GM19035 (cell line): ENCODE measurements around the gene HBG1.
A peak's percentile ranks its signal among the peaks of the same experiment; 100 is the strongest.

Experiments used
- ATAC-seq: cut with Tn5 transposase; IDR thresholded peaks from one replicate; pipeline ENCODE4 v1.9.1; 2021; ENCODE audit not compliant: unreplicated experiment

Gene HBG1

DNA sequence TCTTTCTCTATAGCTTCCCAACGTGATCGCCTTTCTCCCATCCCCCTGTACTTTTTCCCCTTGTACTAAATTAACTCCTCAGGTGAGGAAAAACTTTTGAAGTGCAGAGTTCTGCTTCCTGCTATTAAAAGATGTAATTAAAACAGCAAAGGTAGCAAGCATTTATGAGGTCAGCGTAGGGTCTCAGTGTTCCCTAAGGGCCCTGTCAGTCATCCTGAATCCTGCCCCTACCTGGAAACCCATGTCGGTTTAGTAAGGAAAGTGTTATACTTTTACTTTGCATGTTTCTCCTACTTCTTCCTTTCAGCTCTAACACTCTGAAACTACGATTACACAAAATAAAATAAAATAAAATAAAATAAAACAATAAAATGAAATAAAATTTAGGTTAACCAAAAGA is 21.5 kb downstream of the HBG1 start:
- ATAC-seq: no peak

DNA sequence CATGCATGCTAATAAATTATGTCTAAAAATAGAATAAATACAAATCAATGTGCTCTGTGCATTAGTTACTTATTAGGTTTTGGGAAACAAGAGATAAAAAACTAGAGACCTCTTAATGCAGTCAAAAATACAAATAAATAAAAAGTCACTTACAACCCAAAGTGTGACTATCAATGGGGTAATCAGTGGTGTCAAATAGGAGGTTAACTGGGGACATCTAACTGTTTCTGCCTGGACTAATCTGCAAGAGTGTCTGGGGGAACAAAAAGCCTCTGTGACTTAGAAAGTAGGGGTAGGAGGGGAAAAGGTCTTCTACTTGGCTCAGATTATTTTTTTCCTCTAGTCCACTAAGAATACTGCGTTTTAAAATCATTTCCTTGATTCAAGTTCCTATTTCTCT is 22.0 kb downstream of the HBG1 start:
- ATAC-seq: no peak

DNA sequence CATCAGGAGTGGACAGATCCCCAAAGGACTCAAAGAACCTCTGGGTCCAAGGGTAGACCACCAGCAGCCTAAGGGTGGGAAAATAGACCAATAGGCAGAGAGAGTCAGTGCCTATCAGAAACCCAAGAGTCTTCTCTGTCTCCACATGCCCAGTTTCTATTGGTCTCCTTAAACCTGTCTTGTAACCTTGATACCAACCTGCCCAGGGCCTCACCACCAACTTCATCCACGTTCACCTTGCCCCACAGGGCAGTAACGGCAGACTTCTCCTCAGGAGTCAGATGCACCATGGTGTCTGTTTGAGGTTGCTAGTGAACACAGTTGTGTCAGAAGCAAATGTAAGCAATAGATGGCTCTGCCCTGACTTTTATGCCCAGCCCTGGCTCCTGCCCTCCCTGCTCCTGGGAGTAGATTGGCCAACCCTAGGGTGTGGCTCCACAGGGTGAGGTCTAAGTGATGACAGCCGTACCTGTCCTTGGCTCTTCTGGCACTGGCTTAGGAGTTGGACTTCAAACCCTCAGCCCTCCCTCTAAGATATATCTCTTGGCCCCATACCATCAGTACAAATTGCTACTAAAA is 22.8 kb downstream of the HBG1 start, which contains the start of gene HBB:
Gene HBB, minus strand, starts transcription at position 340 of the 579 bp plus-strand sequence. Its CDS starts 50 bp downstream, at position 290.
- ATAC-seq: no peak

DNA sequence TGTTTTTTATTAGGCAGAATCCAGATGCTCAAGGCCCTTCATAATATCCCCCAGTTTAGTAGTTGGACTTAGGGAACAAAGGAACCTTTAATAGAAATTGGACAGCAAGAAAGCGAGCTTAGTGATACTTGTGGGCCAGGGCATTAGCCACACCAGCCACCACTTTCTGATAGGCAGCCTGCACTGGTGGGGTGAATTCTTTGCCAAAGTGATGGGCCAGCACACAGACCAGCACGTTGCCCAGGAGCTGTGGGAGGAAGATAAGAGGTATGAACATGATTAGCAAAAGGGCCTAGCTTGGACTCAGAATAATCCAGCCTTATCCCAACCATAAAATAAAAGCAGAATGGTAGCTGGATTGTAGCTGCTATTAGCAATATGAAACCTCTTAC is 24.2 kb downstream of the HBG1 start:
- no peak for ATAC-seq

DNA sequence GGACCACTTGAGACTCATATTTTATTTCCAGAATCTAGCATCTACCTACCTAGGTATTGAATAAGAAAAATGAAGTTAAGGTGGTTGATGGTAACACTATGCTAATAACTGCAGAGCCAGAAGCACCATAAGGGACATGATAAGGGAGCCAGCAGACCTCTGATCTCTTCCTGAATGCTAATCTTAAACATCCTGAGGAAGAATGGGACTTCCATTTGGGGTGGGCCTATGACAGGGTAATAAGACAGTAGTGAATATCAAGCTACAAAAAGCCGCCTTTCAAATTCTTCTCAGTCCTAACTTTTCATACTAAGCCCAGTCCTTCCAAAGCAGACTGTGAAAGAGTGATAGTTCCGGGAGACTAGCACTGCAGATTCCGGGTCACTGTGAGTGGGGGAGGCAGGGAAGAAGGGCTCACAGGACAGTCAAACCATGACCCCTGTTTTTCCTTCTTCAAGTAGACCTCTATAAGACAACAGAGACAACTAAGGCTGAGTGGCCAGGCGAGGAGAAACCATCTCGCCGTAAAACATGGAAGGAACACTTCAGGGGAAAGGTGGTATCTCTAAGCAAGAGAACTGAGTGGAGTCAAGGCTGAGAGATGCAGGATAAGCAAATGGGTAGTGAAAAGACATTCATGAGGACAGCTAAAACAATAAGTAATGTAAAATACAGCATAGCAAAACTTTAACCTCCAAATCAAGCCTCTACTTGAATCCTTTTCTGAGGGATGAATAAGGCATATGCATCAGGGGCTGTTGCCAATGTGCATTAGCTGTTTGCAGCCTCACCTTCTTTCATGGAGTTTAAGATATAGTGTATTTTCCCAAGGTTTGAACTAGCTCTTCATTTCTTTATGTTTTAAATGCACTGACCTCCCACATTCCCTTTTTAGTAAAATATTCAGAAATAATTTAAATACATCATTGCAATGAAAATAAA is 24.8 kb downstream of the HBG1 start:
- no peak for ATAC-seq

DNA sequence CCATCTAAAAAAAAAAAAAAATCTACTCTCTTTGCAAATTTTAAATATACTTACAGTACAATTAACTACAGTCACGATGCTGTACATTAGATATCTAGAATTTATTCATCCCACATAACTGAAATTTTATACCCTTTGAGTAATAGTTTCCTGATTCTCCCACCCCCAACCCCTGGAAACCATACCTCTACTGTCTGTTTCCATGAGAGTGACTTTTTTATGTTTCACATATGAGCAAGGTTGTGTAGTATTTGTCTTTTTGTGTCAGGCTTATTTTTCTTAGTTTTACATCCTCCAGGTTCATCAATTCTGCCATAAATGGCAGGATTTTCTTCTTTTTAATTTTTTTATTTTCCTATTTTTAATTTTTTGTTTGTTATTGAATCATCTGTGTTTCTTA is 26.0 kb downstream of the HBG1 start:
- no peak for ATAC-seq

DNA sequence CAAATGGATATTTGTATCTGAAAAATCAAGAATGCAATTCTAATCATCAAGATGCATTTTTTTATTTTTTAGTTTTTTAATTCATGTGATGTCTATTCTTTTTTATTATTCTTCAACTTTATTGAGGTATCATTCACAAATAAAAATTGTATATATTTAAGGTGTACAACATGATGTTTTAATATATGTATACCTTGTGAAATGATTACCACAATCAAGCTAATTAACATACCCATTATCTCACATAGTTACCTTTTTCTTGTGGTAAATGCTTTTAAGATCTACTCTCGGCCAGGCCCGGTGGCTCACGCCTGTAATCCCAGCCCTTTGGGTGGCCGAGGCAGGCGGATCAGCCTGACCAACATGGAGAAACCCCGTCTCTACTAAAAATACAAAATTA is 26.5 kb downstream of the HBG1 start:
- ATAC-seq: no peak

DNA sequence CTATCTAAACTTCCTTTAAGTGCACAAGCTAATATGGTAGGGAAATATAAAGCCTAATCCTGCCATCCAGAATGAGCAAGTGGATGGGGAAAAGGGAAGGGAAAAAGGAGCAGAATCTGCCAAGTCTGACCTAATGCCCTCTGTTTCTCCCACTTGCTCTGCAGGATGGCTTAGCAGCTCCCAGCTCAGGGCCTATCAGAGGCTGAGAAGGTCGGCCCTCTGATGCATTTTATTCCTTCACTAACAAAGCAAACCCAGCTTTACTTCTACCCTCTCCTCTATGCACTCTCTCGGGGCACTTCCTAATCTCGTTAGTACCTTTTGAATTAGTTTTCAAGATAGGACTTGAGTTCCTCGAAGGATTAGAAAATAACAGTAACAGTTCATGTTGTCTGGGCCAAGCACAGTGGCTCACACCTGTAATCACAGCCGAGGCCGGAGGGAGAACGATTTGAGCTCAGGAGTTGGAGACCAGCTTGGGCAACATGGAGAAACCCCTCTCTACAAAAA is 39.2 kb downstream of the HBG1 start:
- no peak for ATAC-seq

DNA sequence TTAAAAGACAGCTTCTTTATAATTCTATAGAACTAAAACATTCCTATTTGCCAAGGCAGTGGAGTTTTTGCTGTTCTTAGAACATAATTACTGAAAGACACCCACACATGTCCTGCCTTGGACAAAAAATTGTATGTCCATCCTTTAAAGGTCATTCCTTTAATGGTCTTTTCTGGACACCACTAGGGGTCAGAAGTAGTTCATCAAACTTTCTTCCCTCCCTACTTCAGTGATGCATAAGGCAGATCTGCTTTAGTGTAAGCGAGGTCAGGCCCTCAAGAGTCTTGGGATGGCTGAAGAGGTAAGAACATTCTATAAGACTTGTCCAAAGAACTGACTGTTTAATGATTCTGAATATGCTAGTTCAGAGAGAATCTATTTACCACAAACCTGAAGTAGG is 44.9 kb downstream of the HBG1 start:
- peak; percentile 74 for ATAC-seq

DNA sequence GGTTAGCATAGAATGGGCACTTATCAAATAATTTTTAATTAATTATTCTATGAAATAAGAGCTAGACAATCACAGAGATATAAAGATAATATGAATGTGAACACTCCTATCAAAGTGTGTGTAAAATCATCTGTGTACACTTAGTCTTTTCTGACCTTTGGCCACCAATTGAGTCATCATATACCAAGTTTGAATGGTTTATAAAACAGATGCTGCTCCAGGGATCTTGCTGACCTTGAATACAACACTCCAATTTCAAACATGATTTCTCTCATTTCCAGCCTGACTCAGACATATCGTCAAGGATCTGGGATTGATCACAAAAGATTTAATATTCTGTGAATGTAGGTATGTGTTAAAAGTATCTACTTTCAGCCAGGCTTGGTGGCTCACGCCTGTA is 46.3 kb downstream of the HBG1 start:
- ATAC-seq: no peak

DNA sequence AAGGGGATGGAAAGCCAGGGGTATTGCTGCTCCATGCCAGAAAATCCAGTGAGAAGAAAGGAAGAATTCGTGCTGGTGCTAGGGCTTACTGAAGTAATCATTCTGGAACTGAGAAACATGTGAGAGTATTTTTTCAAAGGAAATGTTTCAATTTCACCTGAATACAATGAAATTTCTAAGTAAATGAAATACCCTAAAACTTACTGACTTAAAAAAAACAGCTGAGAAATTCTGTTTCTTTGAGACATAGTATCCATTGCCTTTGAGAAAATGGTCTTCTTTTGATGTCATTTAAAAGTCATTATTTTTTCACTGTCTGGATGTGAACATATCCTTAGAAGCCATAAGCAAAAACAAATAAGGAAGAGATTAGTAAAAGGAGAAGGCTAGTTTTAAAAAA is 49.1 kb downstream of the HBG1 start, which contains the start of gene OR51V1:
Gene OR51V1, minus strand, starts transcription at position 101 of the 400 bp plus-strand sequence. Its CDS starts 0 bp downstream, at position 101.
- no peak for ATAC-seq

DNA sequence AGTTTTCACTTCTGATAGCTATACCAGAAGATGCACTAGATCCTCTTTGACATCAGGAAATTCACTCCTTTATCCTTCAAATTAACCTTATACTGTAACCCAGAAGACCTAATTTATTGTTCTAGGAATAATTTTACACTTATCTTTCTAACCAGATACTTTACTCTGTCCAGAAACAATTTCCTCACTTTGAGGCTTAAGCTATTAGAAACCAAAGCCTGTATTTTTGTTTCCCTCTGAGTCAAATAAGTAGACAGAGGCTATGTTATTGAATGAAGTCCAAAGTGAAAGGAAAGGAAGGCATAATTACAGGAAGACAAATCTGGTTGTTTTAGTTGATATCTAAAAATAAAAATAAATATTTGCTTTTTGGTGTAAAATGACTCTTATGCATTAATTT is 51.4 kb downstream of the HBG1 start:
- ATAC-seq: no peak
